Stimulated activated CD8-positive, alpha-beta memory T cell treated with anti-CD3 and anti-CD28 coated beads, Interleukin-4, amount 100 ng/mL, for 4 hours (primary cell): ENCODE results near the gene ANK3.

Experiments
- DNase-seq, 2 donors: peaks; one replicate each; pipeline ENCODE4 v3.0.0-alpha.2; 2020; ENCODE audit warnings: low read depth in 2 of 2, low spot score in 1 of 2

ANK3 gene

DNA sequence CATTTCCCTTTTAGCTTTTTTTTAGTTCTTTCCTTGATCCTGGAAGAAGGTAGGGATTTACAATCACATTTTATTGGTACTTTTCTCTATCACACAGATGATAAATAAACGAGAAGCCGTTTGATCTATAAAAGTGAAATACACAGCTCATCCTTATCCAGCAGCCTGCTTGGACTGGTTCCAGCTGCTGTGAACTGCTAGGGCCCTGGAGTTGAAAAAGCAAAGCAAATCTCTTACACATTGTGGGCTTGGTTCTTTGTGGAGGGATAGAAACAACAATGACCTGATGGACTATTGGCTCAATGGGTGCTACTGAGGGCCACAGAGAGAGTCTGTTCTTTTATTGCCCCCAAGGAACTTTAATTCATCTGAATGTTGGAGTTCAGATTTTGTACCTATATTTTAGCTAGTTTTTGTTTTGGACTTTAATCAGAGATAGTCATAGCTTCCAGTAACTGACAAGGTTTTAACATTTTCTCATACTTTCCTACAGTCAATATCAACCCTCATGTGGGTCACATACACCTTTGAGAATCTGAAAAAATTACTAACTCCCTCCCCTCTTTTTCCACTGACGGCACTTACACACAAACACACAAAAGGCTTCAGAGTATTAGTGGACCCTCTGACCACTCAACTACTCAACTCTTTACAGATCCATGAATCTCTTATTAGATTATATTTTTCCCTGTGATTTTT lies 391.7 kb downstream of the ANK3 start:
- no peak for DNase-seq

DNA sequence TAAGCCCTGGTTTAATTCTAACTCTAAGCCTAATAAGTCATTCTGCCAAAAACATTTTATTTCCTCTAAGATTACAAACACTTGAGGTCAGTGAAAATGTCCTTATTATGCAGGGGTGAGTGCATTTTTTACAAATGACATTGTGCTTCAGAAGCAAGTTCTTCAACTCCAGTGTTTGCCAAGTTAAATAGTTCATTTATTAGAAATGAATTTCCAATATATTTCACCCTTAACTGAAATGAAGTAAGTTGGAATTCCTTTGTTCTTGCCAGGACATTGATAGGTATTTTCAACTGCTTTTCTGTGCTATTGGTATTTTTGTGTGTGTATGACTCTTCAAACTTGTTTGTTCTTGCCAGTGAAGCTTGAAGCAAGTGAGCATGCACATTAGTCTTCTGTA lies 393.8 kb downstream of the ANK3 start:
- DNase-seq, result no peak

DNA sequence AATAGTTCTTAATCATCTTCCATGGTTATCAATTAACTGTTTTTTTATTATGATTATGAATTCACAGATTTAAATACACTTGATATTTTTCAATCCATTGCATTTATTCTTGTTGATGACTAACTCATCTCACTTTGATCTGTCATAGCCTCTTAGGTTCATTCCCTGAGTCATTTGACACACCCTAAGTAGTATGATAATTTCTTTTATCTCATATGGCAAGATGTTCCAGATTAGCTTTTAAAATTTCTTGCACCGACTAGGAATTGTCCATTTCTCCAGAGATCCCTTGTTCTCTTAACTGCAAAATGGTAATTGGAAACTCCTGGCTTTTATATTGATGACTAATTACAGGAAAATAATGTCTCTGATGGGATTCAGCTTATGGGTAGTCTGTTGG lies 395.7 kb downstream of the ANK3 start:
- DNase-seq, result no peak

DNA sequence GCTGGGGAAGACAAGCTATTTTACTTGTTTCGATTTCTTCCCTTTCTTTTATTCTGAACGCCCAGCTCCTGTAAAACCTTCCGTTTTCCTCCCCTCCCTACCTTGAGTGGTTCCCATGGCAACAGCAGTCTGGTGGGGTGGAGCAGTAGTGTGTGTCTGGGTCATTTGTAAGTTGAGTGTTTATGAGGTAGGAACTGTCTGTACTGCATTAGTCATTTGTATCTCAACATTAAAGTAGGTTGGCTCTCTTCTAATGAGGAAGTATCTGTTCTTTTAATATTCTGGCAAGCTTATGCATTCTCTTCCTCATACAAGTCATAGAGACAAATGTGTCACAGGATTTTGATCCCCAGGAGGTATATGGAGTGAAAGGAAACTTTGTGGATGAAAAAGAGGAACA lies 398.0 kb downstream of the ANK3 start:
- no peak for DNase-seq

DNA sequence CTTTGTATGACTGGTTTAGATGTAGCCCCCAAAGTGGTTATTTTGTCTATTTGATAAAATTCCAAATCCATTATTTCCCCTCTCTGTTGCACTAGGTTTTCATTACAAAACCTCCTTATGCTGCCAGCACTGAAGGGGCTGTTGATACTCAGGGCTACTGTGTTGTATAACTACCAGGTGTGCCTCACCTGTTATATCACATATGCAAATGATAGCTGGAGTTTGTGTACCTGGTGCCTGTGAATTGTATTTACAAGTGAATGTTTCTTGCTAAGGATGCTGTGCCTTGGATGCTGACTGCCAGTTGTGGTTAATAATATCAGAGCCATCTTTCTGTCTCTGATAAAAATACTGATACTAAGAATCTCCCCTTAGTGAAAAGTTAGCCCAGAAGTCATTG lies 398.6 kb downstream of the ANK3 start:
- no peak for DNase-seq

DNA sequence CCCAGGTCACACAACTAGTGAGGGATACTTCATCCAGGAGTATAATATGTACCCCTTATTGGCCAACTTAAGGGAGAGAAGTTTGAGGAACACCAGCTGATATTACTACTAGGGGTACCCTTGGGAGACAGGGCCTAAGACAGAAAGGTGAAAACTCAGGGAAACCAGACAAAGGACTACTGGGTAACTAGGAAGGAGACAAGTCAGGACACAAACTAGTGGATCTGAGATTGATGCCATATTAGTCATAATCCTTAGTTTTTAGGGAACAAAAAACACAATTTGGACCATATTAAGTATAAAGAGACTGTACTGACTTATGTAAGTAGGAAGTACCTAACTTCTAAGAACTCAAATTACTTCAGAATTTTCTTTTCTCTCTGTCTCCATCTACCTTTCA lies 404.0 kb downstream of the ANK3 start:
- DNase-seq, result no peak

DNA sequence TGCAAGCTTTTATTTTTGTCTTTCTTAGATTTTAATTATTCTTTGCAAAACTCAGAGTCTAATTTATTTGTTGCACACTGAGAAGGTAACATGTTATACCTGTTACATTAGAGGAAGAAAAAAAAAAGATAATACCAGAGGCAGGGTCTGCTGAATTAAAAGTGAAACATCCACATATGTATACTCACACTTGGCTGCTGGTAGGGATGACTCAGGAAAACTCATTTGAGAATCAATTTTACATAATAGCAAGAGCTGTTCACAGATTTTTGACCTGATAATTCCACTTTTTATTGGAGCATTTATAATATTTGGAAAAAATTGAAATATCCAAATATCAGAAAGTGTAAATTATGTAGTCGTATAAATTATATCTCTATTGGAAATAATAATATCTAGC lies 405.3 kb downstream of the ANK3 start:
- no peak for DNase-seq

DNA sequence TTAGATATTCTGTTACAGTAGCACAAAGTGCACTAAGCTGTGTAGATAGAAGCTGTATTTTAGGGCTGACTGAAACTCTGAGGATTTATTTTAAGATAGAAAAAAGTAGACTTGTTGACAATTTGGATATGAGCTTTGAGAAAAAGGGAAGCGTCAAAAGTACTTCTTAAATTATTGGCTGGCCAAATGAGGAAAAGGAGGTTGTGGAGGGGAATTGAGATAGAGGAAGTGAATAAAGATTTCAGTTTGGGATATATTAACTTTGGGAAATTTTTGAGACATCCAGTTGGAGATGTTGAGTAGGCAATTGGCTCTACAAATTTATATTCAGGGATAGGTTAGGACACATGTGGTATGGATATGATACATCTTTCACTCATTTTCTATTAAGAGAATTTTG lies 409.3 kb downstream of the ANK3 start:
- no peak for DNase-seq

DNA sequence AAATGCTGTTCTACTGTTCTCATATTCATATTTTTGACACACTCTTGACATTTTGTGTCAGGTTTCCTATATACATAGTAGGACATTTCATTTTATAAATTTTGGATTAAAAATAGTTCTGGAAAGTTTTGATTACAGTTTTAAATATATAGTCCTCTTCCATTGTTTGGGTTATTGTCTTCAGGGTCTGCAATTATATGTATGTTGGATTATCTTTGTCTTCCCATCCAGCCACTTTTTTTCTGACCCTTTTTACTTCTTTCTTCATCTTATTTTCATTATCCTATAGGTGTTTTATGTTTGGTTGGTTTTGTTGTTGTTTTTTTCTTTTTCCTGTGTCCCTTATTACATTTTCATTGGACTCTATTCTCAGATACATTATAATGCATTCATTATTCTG lies 412.2 kb downstream of the ANK3 start:
- no peak for DNase-seq

DNA sequence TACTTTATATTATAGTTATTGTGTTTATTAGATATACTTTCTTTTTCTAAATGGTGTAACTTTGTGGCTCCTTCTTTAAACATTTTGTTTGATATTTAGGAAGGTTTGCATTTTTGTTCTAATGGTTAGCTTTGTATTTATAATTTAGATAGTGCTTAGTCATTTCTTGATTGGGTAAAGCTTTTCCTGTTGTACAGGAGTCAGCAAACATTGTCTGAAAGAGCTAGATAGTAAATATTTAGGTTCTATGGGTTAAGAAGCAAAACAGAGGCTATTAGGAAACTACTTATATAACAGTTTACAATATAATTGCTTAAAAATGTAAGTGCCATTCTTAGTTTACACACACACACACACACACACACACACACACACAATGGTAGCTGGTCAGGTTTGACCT lies 412.8 kb downstream of the ANK3 start:
- no peak for DNase-seq
